AG04449 (cell line): ENCODE measurements around the gene ADAMTS6.

ENCODE experiments used
- CTCF ChIA-PET: fragments of 350-600 bp; formaldehyde crosslinking; extraction: SDS; loops from one replicate; lab custom pipeline; 2021; ENCODE audit warnings: antibody characterized with exemption; lab: Yijun Ruan, JAX
- POLR2A ChIA-PET: fragments of 400-600, 350-600 bp; formaldehyde crosslinking; extraction: SDS; loops from one replicate; lab custom pipeline; 2020; ENCODE audit warnings: antibody characterized with exemption, inconsistent platforms; lab: Yijun Ruan, JAX
- DNase-seq: peaks from one replicate; pipeline ENCODE4 v3.0.0-alpha.2; 2010; ENCODE audit warnings: low read depth, low spot score
- H3K4me3 ChIP-seq: 2 replicates; pipeline ENCODE4 v1.5.1; 2011; ENCODE audit warnings: low read depth, mild to moderate bottlenecking, control low read depth, low read length
- TF ChIP-seq, protein P1 (sequence below): IDR thresholded peaks from one replicate; pipeline ENCODE4 v1.5.1; 2011; ENCODE audit warnings: mild to moderate bottlenecking, moderate library complexity, low read length, control low read depth, inconsistent platforms; ENCODE audit not compliant: insufficient read depth; ENCODE audit errors: missing control alignments

ADAMTS6 gene

DNA sequence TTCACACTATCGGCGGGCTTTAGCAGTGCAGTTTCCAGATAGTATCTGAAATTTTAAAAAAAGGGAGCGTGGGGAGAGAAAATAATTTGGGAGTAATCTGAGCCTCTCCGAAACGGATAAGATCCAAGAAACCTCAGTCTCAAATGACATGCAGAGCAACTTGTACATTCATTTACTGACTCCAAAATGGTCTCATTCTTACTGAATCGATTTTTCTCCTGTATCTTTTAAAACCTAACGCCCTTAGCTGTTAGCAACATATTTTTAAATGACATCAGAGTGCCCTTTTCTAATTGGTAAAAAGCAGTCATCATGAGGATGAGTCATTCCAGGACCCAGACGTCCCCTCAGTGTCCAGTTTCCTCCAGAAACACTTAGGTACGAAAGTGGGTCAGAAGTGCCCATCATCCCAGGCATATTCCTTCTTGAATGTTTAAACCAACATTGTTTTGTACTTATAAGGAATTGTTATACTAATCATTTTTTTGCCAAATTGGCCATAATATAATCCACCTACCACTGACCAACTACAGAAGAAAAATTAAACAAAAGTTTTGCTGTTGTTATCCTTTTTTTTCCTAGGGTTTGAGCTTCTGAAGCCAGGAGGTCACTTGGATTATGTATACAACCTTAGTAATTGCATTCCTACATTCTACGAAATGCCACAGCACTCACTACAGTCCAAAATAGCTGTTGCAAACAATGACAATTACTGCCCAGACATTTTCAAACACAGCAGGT is 354.4 kb downstream of the ADAMTS6 start:
- TF ChIP-seq, protein P1, sequence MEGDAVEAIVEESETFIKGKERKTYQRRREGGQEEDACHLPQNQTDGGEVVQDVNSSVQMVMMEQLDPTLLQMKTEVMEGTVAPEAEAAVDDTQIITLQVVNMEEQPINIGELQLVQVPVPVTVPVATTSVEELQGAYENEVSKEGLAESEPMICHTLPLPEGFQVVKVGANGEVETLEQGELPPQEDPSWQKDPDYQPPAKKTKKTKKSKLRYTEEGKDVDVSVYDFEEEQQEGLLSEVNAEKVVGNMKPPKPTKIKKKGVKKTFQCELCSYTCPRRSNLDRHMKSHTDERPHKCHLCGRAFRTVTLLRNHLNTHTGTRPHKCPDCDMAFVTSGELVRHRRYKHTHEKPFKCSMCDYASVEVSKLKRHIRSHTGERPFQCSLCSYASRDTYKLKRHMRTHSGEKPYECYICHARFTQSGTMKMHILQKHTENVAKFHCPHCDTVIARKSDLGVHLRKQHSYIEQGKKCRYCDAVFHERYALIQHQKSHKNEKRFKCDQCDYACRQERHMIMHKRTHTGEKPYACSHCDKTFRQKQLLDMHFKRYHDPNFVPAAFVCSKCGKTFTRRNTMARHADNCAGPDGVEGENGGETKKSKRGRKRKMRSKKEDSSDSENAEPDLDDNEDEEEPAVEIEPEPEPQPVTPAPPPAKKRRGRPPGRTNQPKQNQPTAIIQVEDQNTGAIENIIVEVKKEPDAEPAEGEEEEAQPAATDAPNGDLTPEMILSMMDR, result no peak
- H3K4me3 ChIP-seq, result no peak overlapping the region
- no peak for DNase-seq
- CTCF ChIA-PET, result interaction anchor here (0.7 to 2.6 kb wide), 2 partner anchors 27 to 29 kb away, joined by 3 to 6 read pairs; no protein-coding TSS in a partner anchor
- POLR2A ChIA-PET, result interaction anchor here (0.7 to 1.0 kb wide), 2 partner anchors 15 to 55 kb away, joined by 3 read pairs; no protein-coding TSS in a partner anchor

GRCh38 chr5:65126542-65127069 is 355.1 kb downstream of the ADAMTS6 start:
- POLR2A ChIA-PET, result interaction anchor here (0.9 to 1.1 kb wide), 3 partner anchors 11 to 80 kb away, joined by 3 to 5 read pairs (median 5); no protein-coding TSS in a partner anchor
- TF ChIP-seq, protein P1, result no peak
- H3K4me3 ChIP-seq, result no peak overlapping the region
- DNase-seq, result no peak
- CTCF ChIA-PET, result interaction anchor here (0.7 to 2.6 kb wide), 5 partner anchors 10 to 343 kb away, joined by 3 to 7 read pairs (median 5); no protein-coding TSS in a partner anchor

GRCh38 chr5:65125591-65126541 is 355.9 kb downstream of the ADAMTS6 start:
- no peak overlapping the region for H3K4me3 ChIP-seq
- TF ChIP-seq, protein P1, result no peak
- DNase-seq, result no peak
- ChIA-PET CTCF (interaction anchor here (1.1 to 2.6 kb wide), 6 partner anchors 10 to 342 kb away, joined by 3 to 7 read pairs (median 4); no protein-coding TSS in a partner anchor), POLR2A (interaction anchor here (0.9 to 1.1 kb wide), 3 partner anchors 11 to 81 kb away, joined by 3 to 5 read pairs (median 5); no protein-coding TSS in a partner anchor)

DNA sequence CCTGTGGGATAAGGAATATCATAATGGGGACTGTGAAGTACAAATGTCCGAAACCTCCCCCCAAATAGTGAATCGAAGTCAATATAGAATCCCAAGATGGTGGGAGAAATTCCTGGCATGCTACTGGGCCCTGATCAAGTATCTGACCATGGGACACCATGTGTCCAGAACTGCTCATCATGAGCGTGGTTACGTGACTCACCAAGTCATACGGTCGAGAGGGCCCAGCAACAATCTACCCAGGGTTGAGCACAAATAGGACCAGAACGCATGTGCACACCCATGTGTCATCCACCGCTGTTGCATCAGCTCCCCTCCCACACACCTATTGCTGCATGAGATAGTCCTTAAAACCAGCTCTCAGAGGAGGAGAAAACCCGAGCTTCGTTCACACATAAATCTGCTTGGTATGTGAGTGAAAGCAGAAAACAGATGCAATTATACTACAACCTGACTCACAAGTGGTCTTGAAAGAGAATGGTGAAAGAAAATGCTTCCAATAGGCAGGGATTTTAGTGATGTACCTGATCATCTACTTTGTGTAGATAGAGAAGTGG is 359.8 kb downstream of the ADAMTS6 start:
- CTCF ChIA-PET, result interaction anchor here (0.9 kb wide), 1 partner anchor 16 kb away, joined by 3 read pairs; no protein-coding TSS in a partner anchor
- H3K4me3 ChIP-seq, result no peak overlapping the region
- POLR2A ChIA-PET, result no interaction called here

GRCh38 chr5:65120371-65120967 is 361.3 kb downstream of the ADAMTS6 start:
- ChIA-PET CTCF (no interaction called here), POLR2A (no interaction called here)
- DNase-seq, result no peak
- H3K4me3 ChIP-seq, result no peak overlapping the region
- TF ChIP-seq, protein P1, result no peak

More for the DNA sequence above, 359.8 kb downstream of the ADAMTS6 start:
- no peak for DNase-seq
- TF ChIP-seq, protein P1, result no peak
